Naive thymus-derived CD4-positive, alpha-beta T cell (primary cell): ENCODE measurements around the gene ST7L. TPM values are rescaled to one million over a fixed set of nuclear protein-coding genes. Genes with fewer than 3 reads are reported as not detected.

Source experiments
- ATAC-seq: fragments of 150-1000 bp; cut with Tn5 transposase; 2 replicates; pipeline ENCODE4 v1.10.0; 2021; ENCODE audit warnings: mild to moderate bottlenecking, moderate library complexity
- CTCF ChIA-PET: fragments of 350-600 bp; sonication (Branson Sonifier 250); formaldehyde crosslinking; loops from one replicate; lab custom pipeline; 2021; ENCODE audit warnings: antibody characterized with exemption; lab: Charles Lee
- POLR2A ChIA-PET: fragments of 350-600 bp; sonication (Branson Sonifier 250); formaldehyde crosslinking; loops from one replicate; lab custom pipeline; 2021; ENCODE audit warnings: antibody characterized with exemption, inconsistent platforms; lab: Charles Lee
- DNase-seq, 9 donors: peaks; one replicate each; pipeline versions ENCODE4 v3.0.0 to v3.0.0-alpha.2; 2020 to 2022; ENCODE audit warnings: mixed read lengths in 1 of 9
- H3K27ac ChIP-seq: one replicate; pipeline ENCODE4 v1.7.0; 2013; ENCODE audit warnings: mild to moderate bottlenecking, low read depth, low read length, moderate library complexity
- H3K27me3 ChIP-seq, 2 donors: one replicate each; pipeline ENCODE4 v1.7.0; 2013; ENCODE audit warnings: low read length in 2 of 2, mild to moderate bottlenecking in 2 of 2, moderate library complexity in 2 of 2; ENCODE audit not compliant: control insufficient read depth in 2 of 2, insufficient read depth in 2 of 2
- H3K36me3 ChIP-seq, 3 experiments: 1 replicate in 2 of 3; 2 replicates in 1 of 3; pipeline ENCODE4 v1.7.0; 2013; ENCODE audit warnings: low read length in 3 of 3, mild to moderate bottlenecking in 3 of 3, moderate library complexity in 1 of 3; ENCODE audit not compliant: insufficient read depth in 3 of 3, control insufficient read depth in 2 of 3
- H3K4me1 ChIP-seq, 2 donors: one replicate each; pipeline ENCODE4 v1.7.0; 2013; ENCODE audit warnings: low read length in 2 of 2, mild to moderate bottlenecking in 2 of 2, moderate library complexity in 1 of 2; ENCODE audit not compliant: control insufficient read depth in 2 of 2, insufficient read depth in 2 of 2
- H3K4me3 ChIP-seq: 2 replicates; pipeline ENCODE4 v1.7.0; 2013; ENCODE audit warnings: mild to moderate bottlenecking, low read length
- H3K9me3 ChIP-seq, 3 experiments: 1 replicate in 2 of 3; 2 replicates in 1 of 3; pipeline ENCODE4 v1.7.0; 2013; ENCODE audit warnings: low read length in 3 of 3; ENCODE audit not compliant: control insufficient read depth in 2 of 3
- H3K27ac Mint-ChIP-seq, 9 donors: one replicate each; pipeline ENCODE4 v1.8.0; 2020 to 2022; ENCODE audit warnings: mixed read lengths in 9 of 9, mild to moderate bottlenecking in 8 of 9, moderate library complexity in 5 of 9, inconsistent platforms in 2 of 9
- H3K27me3 Mint-ChIP-seq, 5 donors: one replicate each; pipeline ENCODE4 v1.8.0; 2021 to 2022; ENCODE audit warnings: mixed read lengths in 5 of 5, mild to moderate bottlenecking in 1 of 5
- H3K36me3 Mint-ChIP-seq, 5 donors: one replicate each; pipeline ENCODE4 v1.8.0; 2020 to 2022; ENCODE audit warnings: mixed read lengths in 5 of 5, mild to moderate bottlenecking in 3 of 5, inconsistent platforms in 1 of 5
- H3K4me1 Mint-ChIP-seq, 7 donors: one replicate each; pipeline ENCODE4 v1.8.0; 2020 to 2022; ENCODE audit warnings: mixed read lengths in 7 of 7, mild to moderate bottlenecking in 3 of 7, inconsistent platforms in 1 of 7
- H3K4me3 Mint-ChIP-seq, 10 donors: one replicate each; pipeline ENCODE4 v1.8.0; 2020 to 2022; ENCODE audit warnings: mild to moderate bottlenecking in 10 of 10, mixed read lengths in 10 of 10, moderate library complexity in 6 of 10, inconsistent platforms in 2 of 10
- H3K9me3 Mint-ChIP-seq, 11 donors: one replicate each; pipeline ENCODE4 v1.8.0; 2020 to 2022; ENCODE audit warnings: mixed read lengths in 11 of 11, mild to moderate bottlenecking in 4 of 11, inconsistent platforms in 1 of 11, moderate library complexity in 1 of 11
- intact Hi-C, 2 donors: fragments of 100-400 bp; cut with micrococcal nuclease; formaldehyde crosslinking; loops; one replicate each; pipeline ENCODE4 v1.15.1; 2023
- polyA plus RNA-seq, 2 donors: library from polyadenylated mRNA; unstranded; fragments of 300-500 nt; fragmentation: Illumina TruSeq; gene quantifications; one replicate each; pipeline ENCODE4 v1.2.3, GENCODE V29; 2021
- total RNA-seq, 6 experiments: library from RNA in 5 of 6; stranded (reverse) in 5 of 6; gene quantifications; 1 replicate in 5 of 6; 2 replicates in 1 of 6; pipeline ENCODE4 v1.2.3 and lab custom pipeline; 2021 to 2026

ST7L gene
- total and polyA plus RNA-seq, 7 experiments from 2014 or later, result 14.0 to 26.8 (median 22.7) TPM

DNA sequence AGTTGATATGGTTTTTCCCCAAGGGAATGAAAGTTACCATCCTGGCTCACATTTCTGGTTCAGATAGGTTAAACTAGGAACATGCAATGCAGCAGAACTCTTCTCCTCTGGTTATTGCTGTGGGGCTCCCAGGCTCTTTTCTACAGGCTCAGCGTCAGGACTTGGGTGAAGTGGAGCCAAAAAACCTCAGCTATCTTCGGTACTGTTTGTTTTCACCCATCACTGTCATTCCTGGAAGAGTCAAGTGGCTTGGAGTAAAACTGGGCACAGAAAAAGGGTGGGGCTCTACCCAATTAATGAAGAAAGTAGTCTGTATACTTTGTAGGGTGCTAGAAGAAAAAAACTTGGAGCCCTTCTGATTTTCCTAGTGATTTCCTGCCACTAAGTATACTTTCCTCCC lies 100.8 kb downstream of the ST7L start:
- no peaks in the 10 kb centered on the region for H3K36me3 Mint-ChIP-seq
- Histone ChIP-seq H3K4me3 (no peak overlapping the region), H3K27ac (no peak overlapping the region), H3K9me3 (no peaks in the 10 kb centered on the region), H3K36me3 (no peaks in the 10 kb centered on the region), H3K4me1 (no peaks in the 10 kb centered on the region), H3K27me3 (no peaks in the 10 kb centered on the region)
- DNase-seq (no peak), ATAC-seq (no peak)
- POLR2A ChIA-PET, result no interaction called here
- no peak overlapping the region for H3K27ac Mint-ChIP-seq
- no peak overlapping the region for H3K4me3 Mint-ChIP-seq
- no peaks in the 10 kb centered on the region for H3K9me3 Mint-ChIP-seq
- CTCF ChIA-PET, result no interaction called here
- H3K27me3 Mint-ChIP-seq, result no peaks in the 10 kb centered on the region
- H3K4me1 Mint-ChIP-seq, result peaks cover 0 to 2% (median 0%) of the 10 kb centered on the region in 7 donors
- intact Hi-C loops, result no loop called here

DNA sequence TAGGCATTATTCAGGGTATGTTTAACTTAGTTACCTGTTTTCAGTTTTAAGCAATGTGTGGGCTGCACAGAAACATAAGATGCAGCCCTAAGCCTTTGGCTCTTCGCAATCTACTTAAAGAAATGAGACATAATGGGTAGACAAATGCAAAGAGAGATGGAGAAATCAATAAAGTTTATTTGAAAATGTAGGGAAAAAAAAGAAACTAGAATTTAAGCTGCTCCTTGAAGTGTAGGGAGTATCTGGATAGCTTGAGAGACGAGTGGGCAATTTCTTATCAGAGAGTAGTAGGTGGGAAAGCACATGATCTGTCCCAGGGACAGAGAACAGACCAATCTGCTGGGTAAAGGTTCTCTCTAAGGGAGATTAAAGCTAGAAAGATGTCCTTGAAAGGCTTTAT lies 101.3 kb downstream of the ST7L start:
- Mint-ChIP-seq H3K36me3 (no peaks in the 10 kb centered on the region), H3K27me3 (no peaks in the 10 kb centered on the region), H3K4me3 (no peak overlapping the region), H3K9me3 (no peaks in the 10 kb centered on the region), H3K27ac (no peak overlapping the region), H3K4me1 (peaks cover 0 to 2% (median 0%) of the 10 kb centered on the region in 7 donors)
- no peaks in the 10 kb centered on the region for H3K4me1 ChIP-seq
- no peak overlapping the region for H3K27ac ChIP-seq
- POLR2A ChIA-PET, result no interaction called here
- no peaks in the 10 kb centered on the region for H3K36me3 ChIP-seq
- H3K27me3 ChIP-seq, result no peaks in the 10 kb centered on the region
- H3K9me3 ChIP-seq, result no peaks in the 10 kb centered on the region
- no peak overlapping the region for H3K4me3 ChIP-seq
- intact Hi-C loops, result no loop called here
- ATAC-seq (no peak), DNase-seq (no peak)
- CTCF ChIA-PET, result no interaction called here

DNA sequence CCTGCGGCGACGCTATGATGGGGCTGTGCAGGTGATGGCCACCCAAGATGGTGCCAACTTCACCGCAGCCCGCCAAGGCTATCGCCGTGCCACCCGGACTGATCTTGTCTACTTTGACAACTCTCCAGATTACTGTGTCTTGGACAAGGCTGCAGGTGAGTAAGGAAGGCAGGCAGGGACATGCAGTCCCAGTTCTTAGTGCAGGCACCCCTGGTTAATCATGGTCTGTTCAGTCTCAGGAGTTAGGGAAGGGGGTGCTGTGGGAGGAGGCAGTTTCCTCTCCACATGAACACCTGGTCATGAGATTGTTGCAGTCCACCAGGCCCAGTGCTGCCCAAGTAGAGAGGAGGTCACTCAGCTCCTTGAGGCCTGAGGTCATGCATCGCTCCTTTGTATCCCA lies 101.7 kb downstream of the ST7L start:
- CTCF ChIA-PET, result no interaction called here

GRCh38 chr1:112516141-112516540 lies 102.8 kb downstream of the ST7L start:
- Histone ChIP-seq H3K9me3 (no peaks in the 10 kb centered on the region), H3K27me3 (no peaks in the 10 kb centered on the region), H3K36me3 (no peaks in the 10 kb centered on the region), H3K4me1 (no peaks in the 10 kb centered on the region), H3K4me3 (no peak overlapping the region), H3K27ac (no peak overlapping the region)
- ChIA-PET CTCF (no interaction called here), POLR2A (no interaction called here)
- H3K36me3 Mint-ChIP-seq, result no peaks in the 10 kb centered on the region
- peaks cover 0 to 6% (median 0%) of the 10 kb centered on the region in 5 donors for H3K27me3 Mint-ChIP-seq
- H3K4me1 Mint-ChIP-seq, result peaks cover 0 to 7% (median 0%) of the 10 kb centered on the region in 7 donors
- H3K9me3 Mint-ChIP-seq, result no peaks in the 10 kb centered on the region
- DNase-seq, result no peak
- peak overlapping the region in 1 of 10 donors; percentile 54 for H3K4me3 Mint-ChIP-seq
- H3K27ac Mint-ChIP-seq, result no peak overlapping the region
- intact Hi-C loops, result no loop called here
- ATAC-seq, result no peak

More for the DNA sequence above, 101.7 kb downstream of the ST7L start:
- Mint-ChIP-seq H3K27ac (no peak overlapping the region), H3K4me3 (no peak overlapping the region), H3K36me3 (no peaks in the 10 kb centered on the region), H3K4me1 (peaks cover 0 to under 1% (median 0%) of the 10 kb centered on the region in 7 donors), H3K9me3 (no peaks in the 10 kb centered on the region), H3K27me3 (no peaks in the 10 kb centered on the region)
- no peak for ATAC-seq
- no peak for DNase-seq
- no peaks in the 10 kb centered on the region for H3K36me3 ChIP-seq
- H3K4me1 ChIP-seq, result no peaks in the 10 kb centered on the region
- intact Hi-C loops, result no loop called here
- POLR2A ChIA-PET, result no interaction called here
- H3K9me3 ChIP-seq, result no peaks in the 10 kb centered on the region
- H3K27me3 ChIP-seq, result no peaks in the 10 kb centered on the region
- no peak overlapping the region for H3K27ac ChIP-seq
- H3K4me3 ChIP-seq, result no peak overlapping the region

GRCh38 chr1:112515311-112516009 lies 103.5 kb downstream of the ST7L start:
- H3K4me1 Mint-ChIP-seq, result peaks cover 0 to 7% (median 0%) of the 10 kb centered on the region in 7 donors
- DNase-seq, result no peak
- POLR2A ChIA-PET, result no interaction called here

DNA sequence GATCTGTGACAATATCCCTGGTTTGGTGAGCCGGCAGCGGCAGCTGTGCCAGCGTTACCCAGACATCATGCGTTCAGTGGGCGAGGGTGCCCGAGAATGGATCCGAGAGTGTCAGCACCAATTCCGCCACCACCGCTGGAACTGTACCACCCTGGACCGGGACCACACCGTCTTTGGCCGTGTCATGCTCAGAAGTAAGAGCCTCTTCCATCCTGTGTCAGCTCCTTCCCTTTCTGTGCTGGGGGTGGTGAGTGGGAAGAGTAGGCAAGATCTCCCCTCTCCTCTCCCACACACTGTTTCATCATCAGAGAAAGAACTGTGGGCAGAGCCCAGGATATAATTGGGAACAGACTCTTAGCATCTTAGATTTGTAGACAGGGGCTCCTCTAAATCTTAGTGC lies 104.0 kb downstream of the ST7L start:
- Mint-ChIP-seq H3K27me3 (peaks cover 0 to 17% (median 0%) of the 10 kb centered on the region in 5 donors), H3K36me3 (no peaks in the 10 kb centered on the region), H3K9me3 (no peaks in the 10 kb centered on the region), H3K4me3 (no peak overlapping the region), H3K27ac (no peak overlapping the region), H3K4me1 (peaks cover 0 to 7% (median 0%) of the 10 kb centered on the region in 7 donors)
- DNase-seq (no peak), ATAC-seq (no peak)
- H3K4me1 ChIP-seq, result no peaks in the 10 kb centered on the region
- ChIA-PET CTCF (no interaction called here), POLR2A (no interaction called here)
- intact Hi-C loops, result no loop called here
- H3K9me3 ChIP-seq, result no peaks in the 10 kb centered on the region
- no peaks in the 10 kb centered on the region for H3K36me3 ChIP-seq
- H3K4me3 ChIP-seq, result no peak overlapping the region
- no peak overlapping the region for H3K27ac ChIP-seq
- no peaks in the 10 kb centered on the region for H3K27me3 ChIP-seq

More at GRCh38 chr1:112515311-112516009, 103.5 kb downstream of the ST7L start:
- CTCF ChIA-PET, result no interaction called here
- no peaks in the 10 kb centered on the region for H3K36me3 Mint-ChIP-seq
- H3K9me3 ChIP-seq, result no peaks in the 10 kb centered on the region
- intact Hi-C loops, result no loop called here
- H3K27me3 Mint-ChIP-seq, result peaks cover 0 to 11% (median 0%) of the 10 kb centered on the region in 5 donors
- H3K36me3 ChIP-seq, result no peaks in the 10 kb centered on the region
- peak overlapping the region in 1 of 10 donors; percentile 54 for H3K4me3 Mint-ChIP-seq
- H3K9me3 Mint-ChIP-seq, result no peaks in the 10 kb centered on the region
- H3K27ac ChIP-seq, result no peak overlapping the region
- no peak for ATAC-seq
- H3K4me1 ChIP-seq, result no peaks in the 10 kb centered on the region
- H3K4me3 ChIP-seq, result no peak overlapping the region
- no peak overlapping the region for H3K27ac Mint-ChIP-seq
- no peaks in the 10 kb centered on the region for H3K27me3 ChIP-seq
